T-helper 1 cell treated with Interleukin-12 subunit alpha and Interleukin-12 subunit beta and Interleukin-4 antibody, amounts not matched to agents 30 ng/mL and 1 ng/mL, for 36 hours (primary cell): Measurements from ENCODE around the gene USF1. TPM values are rescaled to one million over a fixed set of nuclear protein-coding genes. Genes with fewer than 3 reads are reported as not detected.

Experiments
- intact Hi-C: fragments of 100-400 bp; cut with micrococcal nuclease; formaldehyde crosslinking; loops from one replicate; pipeline ENCODE4 v1.15.1; 2024
- total RNA-seq: library from RNA; stranded (reverse); gene quantifications from 2 replicates; pipeline ENCODE4 v1.2.3, GENCODE V29; 2022

USF1 gene, protein sequence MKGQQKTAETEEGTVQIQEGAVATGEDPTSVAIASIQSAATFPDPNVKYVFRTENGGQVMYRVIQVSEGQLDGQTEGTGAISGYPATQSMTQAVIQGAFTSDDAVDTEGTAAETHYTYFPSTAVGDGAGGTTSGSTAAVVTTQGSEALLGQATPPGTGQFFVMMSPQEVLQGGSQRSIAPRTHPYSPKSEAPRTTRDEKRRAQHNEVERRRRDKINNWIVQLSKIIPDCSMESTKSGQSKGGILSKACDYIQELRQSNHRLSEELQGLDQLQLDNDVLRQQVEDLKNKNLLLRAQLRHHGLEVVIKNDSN
- total RNA-seq: 78.3 and 86.9 TPM in 2 replicates

DNA sequence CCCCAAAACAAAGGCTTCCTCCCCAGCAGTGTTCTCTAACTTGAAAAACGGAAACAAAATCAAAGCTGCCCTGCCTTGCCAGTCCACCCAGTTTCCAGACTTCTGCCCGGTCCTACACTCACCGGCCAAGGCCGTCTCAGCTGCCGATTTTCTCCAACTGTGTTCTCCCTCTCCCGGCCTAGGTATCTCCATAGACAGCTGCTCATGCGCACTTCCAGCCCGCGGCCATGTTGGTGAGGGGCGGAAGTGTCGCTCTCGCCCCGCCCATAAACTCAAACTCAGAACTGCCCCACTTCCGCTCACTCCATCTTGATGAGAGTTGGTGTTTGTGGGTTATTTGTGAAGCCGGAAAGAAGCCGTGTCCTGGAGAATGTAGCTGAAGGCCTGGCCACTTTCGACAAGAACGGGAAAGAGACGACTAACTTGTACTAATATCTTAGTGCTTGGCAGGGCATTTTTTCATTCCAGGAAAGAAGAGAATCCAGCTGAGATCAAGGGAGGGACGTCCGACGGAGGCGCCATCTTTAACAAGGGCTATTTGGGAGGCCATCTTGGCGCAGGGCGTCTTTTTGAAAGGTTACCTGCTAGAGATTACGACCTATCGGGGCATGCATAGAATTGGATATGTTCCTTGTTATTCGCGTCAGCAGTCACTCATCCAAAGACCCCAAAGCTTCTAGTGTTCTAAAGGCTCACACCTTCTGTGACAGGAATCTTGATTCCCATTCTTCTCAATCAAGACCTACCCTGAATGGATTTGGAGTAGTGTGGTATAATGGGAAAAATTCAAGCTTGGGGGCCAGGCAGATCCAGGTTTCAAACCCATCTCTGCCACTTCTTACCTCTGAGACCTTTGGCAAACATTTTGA lies at the start of gene USF1:
TSS of gene USF1 (minus strand) at position 242 of the 869 bp plus-strand sequence. CDS start 2,702 bp downstream, outside the sequence.
- intact Hi-C loops: loop anchor here (1.0 to 10.0 kb wide), 15 partner anchors 8 to 784 kb away; partner anchors contain the start of genes COPA, DCAF8, DEDD and F11R

- intact Hi-C loops: loop anchor here (5.0 kb wide), 1 partner anchor 258 kb away; no protein-coding TSS in a partner anchor
Observed at GRCh38 chr1:161095230-161095629, 49.5 kb upstream of the USF1 start.

DNA sequence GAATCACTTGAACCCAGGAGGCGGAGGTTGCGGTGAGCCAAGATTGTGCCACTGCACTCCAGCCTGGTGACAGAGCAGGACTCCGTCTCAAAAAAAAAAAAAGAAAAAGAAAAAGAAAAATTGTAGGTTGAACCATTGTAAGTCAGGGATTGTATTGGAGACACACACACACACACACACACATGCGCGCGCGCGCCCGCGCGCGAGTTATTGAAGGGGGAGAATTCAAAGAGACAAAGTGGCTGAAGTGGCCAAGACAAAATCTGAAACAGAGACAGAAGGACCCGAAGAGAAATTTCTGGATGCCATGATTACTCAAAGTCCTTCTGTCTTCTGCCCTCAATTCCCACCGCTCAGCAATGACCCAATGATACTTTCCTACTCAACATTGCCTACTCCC lies 48.7 kb upstream of the USF1 start:
- intact Hi-C loops: no loop called here

GRCh38 chr1:161092621-161093028 lies 46.8 kb upstream of the USF1 start:
- intact Hi-C loops: loop anchor here (1.0 kb wide), 1 partner anchor 24 kb away; no protein-coding TSS in a partner anchor

DNA sequence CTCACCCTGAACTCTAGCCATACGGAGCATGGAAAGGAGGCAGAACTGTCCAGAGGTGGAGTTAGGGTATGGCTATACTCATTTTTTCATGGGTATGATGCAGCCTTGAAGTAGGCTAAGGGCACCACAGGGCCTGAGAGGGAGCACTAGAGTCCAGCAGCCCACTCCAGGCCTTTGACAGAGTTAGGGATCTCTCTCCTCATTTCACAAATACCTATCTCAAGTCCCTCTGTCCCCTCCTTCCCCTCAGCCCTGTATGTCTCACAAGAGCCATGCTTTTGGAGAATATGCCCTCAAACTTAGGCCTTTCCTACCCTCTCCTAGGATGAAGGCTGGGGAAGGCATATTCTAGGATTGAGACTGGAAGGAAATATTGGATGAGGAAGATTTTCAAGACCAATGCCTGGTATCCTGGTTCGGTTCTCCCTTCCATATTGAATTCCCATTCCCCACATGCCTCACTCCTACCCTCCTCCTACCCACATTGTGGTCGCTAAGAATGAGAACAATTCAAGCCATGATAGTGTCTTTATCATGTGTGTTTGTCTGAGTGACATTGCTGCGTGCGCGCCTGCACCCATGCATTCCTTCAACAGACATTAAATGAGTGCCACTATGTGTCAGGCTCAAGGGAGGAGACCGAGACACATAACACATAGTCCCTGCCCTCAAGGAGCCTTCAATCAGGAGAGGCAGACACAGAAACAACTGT lies 46.2 kb upstream of the USF1 start:
- intact Hi-C loops: loop anchor here (1.0 kb wide), 1 partner anchor 24 kb away; no protein-coding TSS in a partner anchor

GRCh38 chr1:161091093-161091492 lies 45.3 kb upstream of the USF1 start:
- intact Hi-C loops: no loop called here

DNA sequence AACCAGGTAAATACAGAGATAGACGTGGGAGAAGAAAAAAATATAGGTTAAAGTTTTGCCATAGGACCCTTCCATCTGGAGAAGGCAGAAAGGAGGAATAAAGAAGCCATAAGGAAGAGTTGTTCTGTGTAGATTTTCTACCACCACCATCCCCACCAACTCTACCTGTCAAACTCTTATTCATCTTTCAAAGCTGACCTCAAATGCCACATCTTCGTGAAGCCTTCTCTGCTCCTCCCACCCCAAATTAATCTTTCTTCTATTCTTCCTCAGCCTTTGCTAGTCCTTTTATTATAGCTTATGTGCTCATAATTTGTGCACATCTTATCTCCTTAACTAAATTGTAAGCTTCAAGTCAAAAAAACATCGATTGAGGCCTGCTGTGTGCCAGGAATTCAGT lies 44.8 kb upstream of the USF1 start:
- intact Hi-C loops: no loop called here

- intact Hi-C loops: no loop called here
Observed at GRCh38 chr1:161089938-161090337, 44.2 kb upstream of the USF1 start.

DNA sequence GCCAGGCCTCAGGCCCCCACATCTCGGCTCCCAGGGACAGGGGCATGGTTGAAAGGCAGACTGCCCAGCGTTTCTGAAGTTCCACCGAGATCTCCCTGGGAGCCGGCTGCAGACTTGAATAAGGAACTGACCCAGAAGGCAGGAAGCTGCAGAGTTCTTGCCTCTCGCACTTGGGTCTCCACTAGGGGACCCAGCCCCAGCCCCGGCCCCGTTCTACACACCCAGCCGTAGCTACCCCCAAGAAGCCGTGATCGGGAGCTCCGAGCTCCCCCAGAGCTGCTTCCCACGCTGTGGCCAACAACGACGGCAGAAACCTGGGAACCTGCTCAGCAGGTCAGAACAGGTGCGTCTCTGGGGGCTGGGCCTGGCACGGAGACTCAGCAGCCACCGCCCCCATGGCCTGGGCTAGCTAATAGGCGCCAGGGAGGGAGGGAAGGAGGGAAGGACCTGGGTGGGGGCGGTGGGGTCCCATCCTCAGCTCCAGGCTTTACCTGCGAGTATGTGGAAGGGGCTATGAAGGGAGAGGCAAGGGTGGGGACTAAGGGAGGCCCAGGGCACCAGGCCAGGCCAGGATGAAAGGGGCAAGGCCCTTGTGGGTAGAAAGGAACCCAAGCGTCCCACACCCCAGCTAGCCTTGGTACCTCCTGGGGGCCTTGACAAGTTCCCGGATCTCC lies 43.6 kb upstream of the USF1 start, which contains the start of gene NECTIN4:
TSS of gene NECTIN4 (minus strand) at position 308 of the 674 bp plus-strand sequence. CDS start at position 46, 262 bp downstream.
- intact Hi-C loops: no loop called here

DNA sequence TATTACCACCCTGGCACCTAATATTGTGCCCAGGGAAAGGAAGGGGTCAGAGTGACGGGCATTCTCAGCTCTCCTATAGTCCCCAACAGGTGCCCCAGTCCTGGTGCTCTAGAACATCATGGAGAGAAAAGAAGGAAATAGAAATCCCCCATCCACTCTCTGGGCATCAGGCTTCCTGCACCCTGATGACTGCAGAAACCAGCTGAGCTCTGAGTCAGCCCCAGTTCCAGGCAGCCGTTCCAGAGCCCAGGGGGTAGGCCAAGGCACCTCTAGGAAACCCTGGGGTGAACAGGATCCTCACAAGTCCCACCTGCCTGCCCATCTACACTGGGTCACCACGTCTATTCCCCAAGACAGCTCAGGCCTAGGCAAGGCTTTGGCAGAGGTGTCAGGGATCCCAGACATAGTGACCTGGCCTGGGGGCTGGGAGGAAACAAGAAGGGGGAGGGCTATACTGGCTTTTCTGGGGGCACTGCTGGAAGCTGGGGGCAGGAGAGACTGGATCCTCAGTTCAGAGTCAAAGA lies 42.9 kb upstream of the USF1 start:
- intact Hi-C loops: no loop called here

DNA sequence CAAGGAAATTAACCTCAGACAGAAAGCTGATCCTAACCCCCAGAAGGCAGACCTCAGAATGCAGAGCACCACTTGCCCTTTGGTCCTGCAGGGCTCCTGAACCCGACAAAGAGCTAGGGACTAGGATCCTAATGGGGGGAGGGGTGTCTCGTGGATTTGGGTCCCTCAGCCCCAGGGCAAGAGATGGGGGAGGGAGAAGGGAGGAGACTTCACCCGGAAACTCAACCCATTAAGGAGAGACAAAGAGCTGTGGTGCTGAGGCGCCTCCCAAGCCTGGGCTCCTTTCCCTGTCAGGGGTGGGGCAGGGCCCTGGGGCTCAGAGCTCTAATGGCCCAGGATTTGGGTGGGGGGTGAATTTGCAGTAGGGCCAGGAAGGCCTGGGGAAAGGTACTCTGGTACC lies 40.7 kb upstream of the USF1 start:
- intact Hi-C loops: no loop called here

DNA sequence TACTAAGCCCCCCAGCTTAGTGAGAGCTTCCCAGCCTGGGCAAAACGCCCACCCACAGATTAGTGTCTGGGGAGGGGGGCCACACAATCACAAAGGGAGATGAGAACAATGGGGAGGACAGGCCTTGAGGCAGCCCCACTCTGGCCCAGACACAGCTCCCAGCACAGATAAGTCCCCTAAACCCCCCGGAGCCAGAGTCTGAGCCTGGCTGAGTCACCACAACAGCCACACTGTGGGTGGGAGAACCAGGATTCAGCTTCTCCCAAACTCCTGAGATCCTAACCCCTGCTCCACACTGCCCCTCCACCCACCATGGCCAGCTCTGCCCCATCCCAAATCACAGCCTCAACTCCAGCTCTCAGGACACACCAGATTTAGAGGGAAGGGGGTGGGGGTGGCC lies 39.4 kb upstream of the USF1 start:
- intact Hi-C loops: no loop called here

GRCh38 chr1:161084597-161084988 lies 38.8 kb upstream of the USF1 start:
- intact Hi-C loops: no loop called here

DNA sequence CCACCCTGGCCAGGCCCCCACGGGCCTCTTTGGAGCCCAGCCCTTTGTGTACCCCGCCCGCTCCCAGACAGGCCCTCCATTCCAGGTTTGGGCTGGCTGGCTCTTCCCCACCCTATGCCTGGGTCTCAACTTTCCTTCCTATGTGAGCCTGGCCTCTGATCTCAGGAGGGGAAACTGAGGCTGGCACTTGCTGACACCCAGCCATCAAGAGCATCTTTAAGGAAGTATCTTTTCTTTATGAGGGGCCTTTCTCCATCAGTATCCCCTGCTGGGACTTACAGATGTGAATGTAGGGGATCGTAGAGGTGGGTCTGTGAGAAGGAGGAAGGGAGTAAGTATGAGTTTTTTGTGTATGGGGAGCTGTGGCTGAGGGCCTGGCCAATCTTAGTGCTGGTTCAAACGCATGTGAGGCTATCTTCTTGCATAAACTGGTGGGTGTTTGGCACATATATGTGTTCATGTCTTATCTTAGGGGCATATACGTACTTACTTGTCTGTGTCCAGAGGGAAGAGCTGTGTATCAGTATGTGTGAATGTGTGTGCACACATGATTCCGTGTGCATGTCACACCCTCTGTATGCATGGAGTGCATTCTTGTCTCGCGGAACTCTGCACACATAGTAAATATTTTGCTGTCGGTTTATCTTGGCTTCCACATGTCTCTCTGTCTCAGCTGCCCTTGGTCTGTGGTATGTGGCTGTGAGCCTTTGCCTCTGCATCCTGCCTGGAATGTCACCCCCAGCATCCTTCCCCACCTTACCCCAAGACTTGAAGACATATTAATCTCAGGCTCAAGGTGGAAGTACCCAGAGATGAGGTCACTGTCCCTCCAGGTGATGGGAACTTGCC lies 38.2 kb upstream of the USF1 start:
- intact Hi-C loops: no loop called here

DNA sequence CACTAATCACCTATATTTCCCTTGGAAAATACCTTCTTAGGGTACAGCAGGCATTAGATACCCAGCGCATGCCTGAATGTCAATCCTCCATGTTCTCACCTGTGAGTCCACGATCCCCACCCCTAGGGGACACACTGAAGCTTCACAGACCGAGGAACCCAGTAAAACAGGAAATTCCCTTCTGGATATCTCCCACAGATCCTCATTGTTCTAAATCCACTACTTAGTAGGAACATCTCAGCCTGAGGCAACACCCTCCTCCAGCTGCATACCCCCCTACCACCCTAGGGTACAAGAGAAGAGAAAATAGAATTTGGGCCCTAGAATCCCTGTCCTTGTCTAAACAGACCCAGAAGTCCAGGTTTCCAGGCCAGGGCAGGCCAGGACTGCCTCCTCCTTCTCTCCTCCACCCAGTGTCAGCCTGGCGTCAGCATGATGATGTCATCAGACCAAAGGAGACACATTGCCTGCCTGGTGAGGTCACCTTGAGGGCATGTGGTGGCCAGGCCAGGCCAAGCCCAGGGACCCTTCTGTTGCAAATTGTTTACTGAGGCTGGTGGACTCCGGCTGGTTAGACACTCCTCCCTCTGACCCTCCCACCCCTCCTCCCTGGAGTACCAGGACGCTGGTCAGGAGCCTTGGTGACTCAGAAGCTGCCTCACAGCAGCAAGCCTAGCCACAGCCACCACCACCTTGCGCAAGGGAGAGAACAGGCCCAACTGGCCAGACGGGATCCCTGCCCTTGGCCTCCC lies 37.4 kb upstream of the USF1 start:
- intact Hi-C loops: no loop called here

- intact Hi-C loops: no loop called here
Observed at GRCh38 chr1:161082483-161082882, 36.7 kb upstream of the USF1 start.

DNA sequence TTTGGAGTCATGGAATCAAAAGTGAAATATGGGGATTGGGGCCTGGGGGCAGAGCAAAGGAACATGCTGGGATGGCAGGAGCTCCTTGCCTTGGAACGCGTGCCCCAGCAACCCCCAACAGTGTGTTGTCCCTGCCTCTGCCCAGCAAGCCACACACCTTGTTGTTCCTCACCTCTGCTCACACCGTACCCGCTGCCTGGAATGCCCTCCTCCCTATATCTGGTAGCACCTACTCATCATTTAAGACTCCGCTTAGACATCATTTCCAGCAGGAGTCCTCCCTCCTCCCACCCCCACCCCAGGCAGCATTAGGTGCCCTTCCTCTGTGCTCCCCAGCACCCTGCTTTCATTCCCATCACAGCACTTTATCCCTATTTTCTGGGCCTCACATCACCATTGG lies 35.7 kb upstream of the USF1 start:
- intact Hi-C loops: no loop called here

DNA sequence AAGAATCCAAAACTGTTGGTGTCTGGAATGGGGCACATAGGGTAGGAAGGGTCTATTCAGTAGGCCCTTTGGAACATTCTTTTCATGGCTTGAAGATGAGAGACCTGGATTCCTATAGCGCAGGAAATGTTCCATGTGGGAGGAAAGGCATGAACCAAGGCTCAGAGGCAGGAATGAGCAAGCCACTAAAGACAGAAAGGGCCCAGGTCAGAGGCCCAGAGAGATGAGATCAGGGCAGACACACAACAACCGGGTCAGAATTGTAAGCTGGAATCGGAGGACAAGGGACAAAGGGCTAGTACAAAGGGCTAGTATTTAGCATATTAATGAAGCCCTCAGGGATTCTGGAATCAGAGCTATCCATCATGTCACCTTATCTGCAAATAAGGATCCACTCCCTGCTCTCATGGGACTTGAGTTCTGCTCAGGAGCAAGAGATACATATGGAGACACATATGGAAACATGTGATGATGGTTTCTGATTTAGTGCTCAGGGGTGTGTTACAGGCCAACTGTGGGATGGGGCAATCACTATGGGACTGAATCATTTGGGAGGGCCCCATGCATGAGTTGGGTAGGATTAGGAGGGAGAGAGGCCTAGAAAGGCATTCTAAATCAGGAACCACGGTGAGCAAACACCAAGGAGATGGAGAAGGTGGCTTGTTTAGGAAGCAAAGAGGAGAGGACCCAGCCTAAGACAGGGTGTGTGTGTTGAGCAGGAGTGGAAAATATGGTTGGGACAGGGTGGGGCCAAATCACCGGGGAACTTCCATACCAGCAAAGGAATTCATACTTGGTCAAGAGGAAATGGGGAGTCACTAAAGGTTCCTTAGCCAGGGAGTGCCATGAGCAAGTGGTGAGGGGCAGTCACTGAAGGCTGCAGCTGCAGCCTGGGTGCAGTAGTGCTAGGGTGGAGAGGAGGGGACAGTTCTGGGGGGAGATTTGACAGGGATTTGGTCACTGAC lies 34.9 kb upstream of the USF1 start:
- intact Hi-C loops: no loop called here
